H9 (cell line): ENCODE measurements around the gene MACC1. TPM values are rescaled to one million over a fixed set of nuclear protein-coding genes. Genes with fewer than 3 reads are reported as not detected.

ENCODE experiments used
- DNase-seq: peaks from one replicate; pipeline ENCODE4 v3.0.0-alpha.2; 2017
- H2AFZ ChIP-seq: one replicate; pipeline ENCODE4 v1.6.1; 2013; ENCODE audit warnings: mild to moderate bottlenecking, low read length, control low read depth, moderate library complexity
- H2AK5ac ChIP-seq: 2 replicates; pipeline ENCODE4 v1.6.1; 2013; ENCODE audit warnings: low read length, control low read depth, mixed read lengths; ENCODE audit not compliant: insufficient read length
- H2BK120ac ChIP-seq: one replicate; pipeline ENCODE4 v1.6.1; 2013; ENCODE audit warnings: low read depth, mild to moderate bottlenecking, low read length, control low read depth, inconsistent platforms; ENCODE audit not compliant: poor library complexity, severe bottlenecking
- H2BK12ac ChIP-seq: 2 replicates; pipeline ENCODE4 v1.6.1; 2013; ENCODE audit warnings: low read length, control low read depth, mixed read lengths, low read depth; ENCODE audit not compliant: insufficient read length
- H2BK15ac ChIP-seq: 2 replicates; pipeline ENCODE4 v1.6.1; 2013; ENCODE audit warnings: low read depth, low read length, control low read depth
- H2BK20ac ChIP-seq: one replicate; pipeline ENCODE4 v1.6.1; 2013; ENCODE audit warnings: low read depth, mild to moderate bottlenecking, low read length, control low read depth, inconsistent platforms; ENCODE audit not compliant: poor library complexity, severe bottlenecking
- H2BK5ac ChIP-seq: 2 replicates; pipeline ENCODE4 v1.6.1; 2013; ENCODE audit warnings: low read length, control low read depth, mixed read lengths; ENCODE audit not compliant: insufficient read length
- H3K14ac ChIP-seq: 2 replicates; pipeline ENCODE4 v1.6.1; 2013; ENCODE audit warnings: low read length, control low read depth; ENCODE audit not compliant: insufficient read depth
- H3K18ac ChIP-seq: 2 replicates; pipeline ENCODE4 v1.6.1; 2013; ENCODE audit warnings: low read depth, mild to moderate bottlenecking, mixed read lengths, low read length, control low read depth; ENCODE audit not compliant: insufficient read length
- H3K23ac ChIP-seq: 2 replicates; pipeline ENCODE4 v1.6.1; 2013; ENCODE audit warnings: low read length, control low read depth, mixed read lengths, low read depth; ENCODE audit not compliant: insufficient read length
- H3K23me2 ChIP-seq: 2 replicates; pipeline ENCODE4 v1.6.1; 2013; ENCODE audit warnings: low read depth, mild to moderate bottlenecking, mixed read lengths, low read length, control low read depth; ENCODE audit not compliant: insufficient read length, poor library complexity, severe bottlenecking
- H3K27ac ChIP-seq: 2 replicates; pipeline ENCODE4 v1.5.1; 2013; ENCODE audit warnings: low read length, control low read depth, mixed read lengths, low read depth; ENCODE audit not compliant: insufficient read length
- H3K27me3 ChIP-seq: 2 replicates; pipeline ENCODE4 v1.6.1; 2013; ENCODE audit warnings: low read length, control low read depth, inconsistent platforms; ENCODE audit not compliant: insufficient read depth
- H3K4ac ChIP-seq: 2 replicates; pipeline ENCODE4 v1.6.1; 2013; ENCODE audit warnings: low read depth, mild to moderate bottlenecking, control low read depth, inconsistent platforms, low read length, moderate library complexity
- H3K4me1 ChIP-seq: 2 replicates; pipeline ENCODE4 v1.6.1; 2013; ENCODE audit warnings: low read length, control low read depth, inconsistent platforms; ENCODE audit not compliant: insufficient read depth
- H3K4me2 ChIP-seq: 2 replicates; pipeline ENCODE4 v1.6.1; 2013; ENCODE audit warnings: low read length, control low read depth, mixed read lengths; ENCODE audit not compliant: insufficient read length, insufficient read depth
- H3K56ac ChIP-seq: 2 replicates; pipeline ENCODE4 v1.6.1; 2013; ENCODE audit warnings: low read depth, mild to moderate bottlenecking, mixed read lengths, low read length, control low read depth; ENCODE audit not compliant: insufficient read length
- H3K79me1 ChIP-seq: 2 replicates; pipeline ENCODE4 v1.6.1; 2013; ENCODE audit warnings: low read depth, mild to moderate bottlenecking, moderate library complexity, low read length, control low read depth, inconsistent platforms; ENCODE audit not compliant: insufficient read depth, poor library complexity, severe bottlenecking
- H3K79me2 ChIP-seq: 2 replicates; pipeline ENCODE4 v1.6.1; 2013; ENCODE audit warnings: low read length, control low read depth, inconsistent platforms; ENCODE audit not compliant: insufficient read depth
- H3K9ac ChIP-seq: 2 replicates; pipeline ENCODE4 v1.6.1; 2013; ENCODE audit warnings: low read length, control low read depth, mixed read lengths; ENCODE audit not compliant: insufficient read length; ENCODE audit errors: extremely low read depth
- H3K9me3 ChIP-seq: one replicate; pipeline ENCODE4 v1.6.1; 2013; ENCODE audit warnings: low read depth, low read length, inconsistent platforms; ENCODE audit not compliant: control insufficient read depth
- H3T11ph ChIP-seq: one replicate; pipeline ENCODE4 v1.6.1; 2013; ENCODE audit warnings: mild to moderate bottlenecking, low read length, control low read depth, inconsistent platforms
- H4K20me1 ChIP-seq: one replicate; pipeline ENCODE4 v1.6.1; 2013; ENCODE audit not compliant: control insufficient read depth, insufficient read length, insufficient read depth
- H4K5ac ChIP-seq: 2 replicates; pipeline ENCODE4 v1.6.1; 2013; ENCODE audit warnings: low read depth, mild to moderate bottlenecking, mixed read lengths, low read length, control low read depth; ENCODE audit not compliant: insufficient read length
- H4K8ac ChIP-seq: replicated peaks from 2 replicates; pipeline ENCODE4 v1.6.1; 2013; ENCODE audit warnings: low read length, control low read depth, mixed read lengths, low read depth; ENCODE audit not compliant: insufficient read length
- H4K91ac ChIP-seq: 2 replicates; pipeline ENCODE4 v1.6.1; 2013; ENCODE audit warnings: low read depth, mild to moderate bottlenecking, moderate library complexity, mixed read lengths, low read length, control low read depth; ENCODE audit not compliant: insufficient read length
- H3K27ac Mint-ChIP-seq, 3 experiments: 2 replicates in 2 of 3; 3 replicates in 1 of 3; pipeline ENCODE4 v1.8.0; 2020 to 2021; ENCODE audit warnings: mixed read lengths in 3 of 3, mild to moderate bottlenecking in 1 of 3, moderate library complexity in 1 of 3
- H3K27me3 Mint-ChIP-seq: 2 replicates; pipeline ENCODE4 v1.8.0; 2021; ENCODE audit warnings: low read depth, mild to moderate bottlenecking, moderate library complexity, mixed read lengths
- H3K36me3 Mint-ChIP-seq, 3 experiments: 2 replicates in 2 of 3; 3 replicates in 1 of 3; pipeline ENCODE4 v1.8.0; 2020 to 2021; ENCODE audit warnings: low read depth in 3 of 3, mixed read lengths in 3 of 3; ENCODE audit not compliant: insufficient read depth in 1 of 3
- H3K4me1 Mint-ChIP-seq, 2 experiments: 2 replicates each; pipeline ENCODE4 v1.8.0; 2020; ENCODE audit warnings: mixed read lengths in 2 of 2
- H3K4me3 Mint-ChIP-seq, 2 experiments: 2 replicates in 1 of 2; 3 replicates in 1 of 2; pipeline ENCODE4 v1.8.0; 2020 to 2021; ENCODE audit warnings: mild to moderate bottlenecking in 2 of 2, mixed read lengths in 2 of 2, moderate library complexity in 1 of 2
- H3K9me3 Mint-ChIP-seq, 2 experiments: 2 replicates in 1 of 2; 3 replicates in 1 of 2; pipeline ENCODE4 v1.8.0; 2020; ENCODE audit warnings: mild to moderate bottlenecking in 2 of 2, mixed read lengths in 2 of 2, moderate library complexity in 1 of 2
- CTCF ChIP-seq: fragments of 200-600 bp; sonication (generic); conservative IDR thresholded peaks from 3 replicates; pipeline ENCODE4 v1.8.0; 2021; ENCODE audit warnings: antibody characterized with exemption, mild to moderate bottlenecking
- WGBS: extraction: QIAGEN DNeasy Blood & Tissue Kit; methylation state at CpG from one replicate; pipeline ENCODE4 v1.1.7; 2013; ENCODE audit warnings: missing lambda C conversion rate, low lambda C conversion rate, mixed read lengths; ENCODE audit not compliant: insufficient read length; ENCODE audit errors: extremely low coverage; 5-methylcytosine and 5-hydroxymethylcytosine counted together
- total RNA-seq: library from RNA; stranded (reverse); gene quantifications from 2 replicates; pipeline ENCODE4 v1.2.1, GENCODE V29; 2021

Gene MACC1
- total RNA-seq, 1 experiment from 2014 or later: 11.0 TPM

GRCh38 chr7:20223356-20223755 lies 6.2 kb upstream of the MACC1 start:
- no peak overlapping the region for H2BK120ac ChIP-seq

More at GRCh38 chr7:20223356-20223755, 6.2 kb upstream of the MACC1 start:
- no peak overlapping the region for H4K91ac ChIP-seq
- no peak overlapping the region for H3K18ac ChIP-seq
- TF ChIP-seq CTCF: no peak
- H3K23ac ChIP-seq: no peak overlapping the region
- Mint-ChIP-seq H3K27me3 (no peaks in the 10 kb centered on the region), H3K4me3 (no peak overlapping the region), H3K4me1 (peaks cover 21 to 26% of the 10 kb centered on the region in 2 experiments), H3K9me3 (no peaks in the 10 kb centered on the region), H3K27ac (no peak overlapping the region), H3K36me3 (no peaks in the 10 kb centered on the region)
- H4K20me1 ChIP-seq: no peaks in the 10 kb centered on the region
- no peak overlapping the region for H2BK20ac ChIP-seq
- H2BK12ac ChIP-seq: no peak overlapping the region
- no peaks in the 10 kb centered on the region for H3K79me2 ChIP-seq
- H3K4me1 ChIP-seq: peaks cover 9% of the 10 kb centered on the region; the same call in 1 of the 2 replicates
- no peak overlapping the region for H3K4me2 ChIP-seq
- H3K27me3 ChIP-seq: no peaks in the 10 kb centered on the region
- no peak overlapping the region for H3T11ph ChIP-seq
- H2AFZ ChIP-seq: no peak overlapping the region
- no CpG with 5 or more reads among the region's 5 CpGs for WGBS
- no peak overlapping the region for H3K56ac ChIP-seq
- no peak overlapping the region for H4K5ac ChIP-seq
- no peak overlapping the region for H3K14ac ChIP-seq
- H3K23me2 ChIP-seq: no peaks in the 10 kb centered on the region
- no peak overlapping the region for H3K27ac ChIP-seq
- H3K9me3 ChIP-seq: no peaks in the 10 kb centered on the region
- H3K79me1 ChIP-seq: no peaks in the 10 kb centered on the region
- no peak overlapping the region for H2BK5ac ChIP-seq
- H4K8ac ChIP-seq: no peak overlapping the region
- no peak overlapping the region for H3K4ac ChIP-seq
- no peak for DNase-seq
- no peak overlapping the region for H3K9ac ChIP-seq
- no peak overlapping the region for H2BK15ac ChIP-seq
- H2AK5ac ChIP-seq: no peak overlapping the region
